HG03196 (cell line): ENCODE data around the gene AEBP2.
"Not testable (repeated sequence)": the region's sequence is repeated elsewhere in the genome, so short reads cannot be mapped to it uniquely, and the experiment has no call there.

ENCODE experiments used
- ATAC-seq: cut with Tn5 transposase; IDR thresholded peaks from one replicate; pipeline ENCODE4 v1.9.1; 2021; ENCODE audit not compliant: unreplicated experiment

Gene AEBP2

GRCh38 chr12:19421503-19422282 is 17.6 kb upstream of the AEBP2 start:
- no peak for ATAC-seq

DNA sequence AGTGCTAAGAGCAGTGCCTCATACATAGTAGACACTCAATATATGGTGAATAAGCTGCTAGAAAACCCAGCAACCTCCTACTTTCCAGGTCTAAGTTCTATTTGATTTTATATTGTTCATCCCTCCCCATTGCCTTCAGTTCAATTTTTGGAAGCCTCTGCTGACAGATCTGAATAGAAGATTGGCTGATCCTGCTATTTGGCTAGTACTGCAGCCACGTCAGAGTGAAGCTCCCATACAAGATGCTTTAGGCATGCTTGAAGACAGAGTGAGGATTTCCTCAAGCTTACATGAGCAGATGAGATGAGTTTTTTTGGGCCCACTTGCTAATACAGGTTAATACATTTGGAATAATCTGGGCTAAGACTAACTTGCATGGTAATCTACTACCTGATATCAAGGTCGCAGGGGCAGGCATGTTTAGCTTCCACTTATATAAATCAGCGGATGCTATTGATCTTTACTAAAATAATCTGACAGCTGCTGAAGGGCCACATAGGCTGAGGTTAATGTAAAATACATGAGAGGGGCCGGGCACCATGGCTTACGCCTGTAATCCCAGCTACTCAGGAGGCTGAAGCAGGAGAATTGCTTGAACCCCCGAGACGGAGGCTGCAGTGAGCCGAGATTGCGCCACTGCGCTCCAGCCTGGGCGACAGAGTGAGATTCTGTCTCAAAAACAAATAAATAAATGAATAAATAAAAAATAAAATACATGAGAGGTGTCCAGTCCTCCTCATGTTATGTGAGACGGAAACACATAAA is 15.9 kb upstream of the AEBP2 start:
- no peak for ATAC-seq

- ATAC-seq: no peak
Observed at GRCh38 chr12:19428246-19428645, 11.0 kb upstream of the AEBP2 start.

- ATAC-seq: not testable (repeated sequence)
Observed at GRCh38 chr12:19429491-19429890, 9.8 kb upstream of the AEBP2 start.

GRCh38 chr12:19430988-19431387 is 8.3 kb upstream of the AEBP2 start:
- no peak for ATAC-seq

DNA sequence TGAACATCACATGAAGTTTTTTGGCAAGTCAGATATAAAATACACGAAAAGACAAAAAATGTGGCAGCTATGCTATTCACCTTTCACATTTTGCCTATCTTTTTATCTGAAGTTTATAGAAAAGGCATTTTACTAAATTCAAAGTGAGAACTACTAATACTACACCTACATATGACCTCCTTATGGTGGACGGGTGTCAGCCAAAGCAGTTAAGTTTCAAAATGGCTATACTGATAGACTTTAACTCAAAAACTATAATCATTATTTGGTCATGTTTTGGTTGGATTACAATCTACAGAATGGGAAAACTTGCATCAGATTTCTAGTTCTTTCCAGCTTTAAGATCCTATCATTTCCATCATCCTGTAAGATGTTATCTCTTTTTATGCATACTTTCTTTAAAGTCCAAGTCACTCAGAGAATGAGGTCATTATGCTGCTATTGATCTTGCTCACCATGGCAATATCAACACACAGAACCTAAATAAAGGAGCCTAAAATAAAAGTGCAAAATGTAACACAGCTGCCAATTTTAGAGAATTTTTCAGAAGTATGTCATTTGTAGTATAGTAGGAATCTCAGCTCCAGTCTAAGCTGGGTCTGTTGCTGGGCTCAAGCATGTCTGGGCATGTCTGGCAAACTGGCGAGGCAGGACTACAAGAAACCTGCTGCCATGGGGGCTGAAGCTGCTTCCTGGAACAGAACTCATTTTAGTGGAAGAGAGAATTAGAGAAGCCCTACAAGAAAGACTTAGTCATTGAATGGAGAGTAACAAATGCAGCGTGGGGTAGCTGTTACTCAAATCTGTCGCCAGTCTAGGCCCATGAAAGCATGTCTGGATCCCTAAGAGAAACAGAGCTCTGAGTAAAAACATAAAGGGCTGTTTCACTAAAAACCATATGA is 7.6 kb upstream of the AEBP2 start:
- no peak for ATAC-seq

DNA sequence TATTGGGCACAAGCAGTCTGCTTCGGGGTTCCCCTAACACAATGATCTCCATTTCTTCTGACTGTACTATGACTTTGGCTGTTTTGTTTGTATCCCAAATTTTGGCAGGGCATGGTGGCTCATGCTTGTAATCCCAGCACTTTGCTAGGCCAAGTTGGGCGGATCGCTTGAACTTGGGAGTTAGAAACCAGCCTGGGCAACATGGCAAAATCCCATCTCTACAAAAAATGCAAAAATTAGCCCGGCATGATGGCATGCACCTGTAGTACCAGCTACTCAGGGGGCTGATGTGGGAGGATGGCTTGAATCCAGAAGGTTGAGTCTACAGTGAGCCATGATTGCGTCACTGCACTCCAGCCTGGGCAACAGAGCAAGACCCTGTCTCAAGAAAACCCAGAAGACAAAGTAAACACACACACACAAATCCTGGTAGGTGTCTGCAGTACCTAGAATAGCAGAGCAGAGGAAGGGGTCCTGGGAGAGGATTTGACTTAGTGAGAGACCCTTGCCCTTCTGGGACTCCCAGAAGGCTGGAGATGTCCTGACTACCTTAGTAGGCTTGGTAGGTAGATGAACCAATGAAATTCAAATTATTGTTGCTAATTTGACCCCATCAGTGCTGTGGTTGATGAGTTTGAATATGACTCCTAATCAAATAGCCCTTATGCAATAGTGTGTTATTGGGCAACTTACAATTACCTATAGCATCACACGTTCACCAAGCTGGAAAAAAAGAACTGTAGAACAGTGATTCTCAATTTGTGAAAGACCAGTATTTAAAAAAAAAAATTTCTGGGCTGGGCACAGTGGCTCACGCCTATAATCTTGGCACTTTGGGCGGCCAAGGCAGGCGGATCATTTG is 6.8 kb upstream of the AEBP2 start:
- no peak for ATAC-seq

DNA sequence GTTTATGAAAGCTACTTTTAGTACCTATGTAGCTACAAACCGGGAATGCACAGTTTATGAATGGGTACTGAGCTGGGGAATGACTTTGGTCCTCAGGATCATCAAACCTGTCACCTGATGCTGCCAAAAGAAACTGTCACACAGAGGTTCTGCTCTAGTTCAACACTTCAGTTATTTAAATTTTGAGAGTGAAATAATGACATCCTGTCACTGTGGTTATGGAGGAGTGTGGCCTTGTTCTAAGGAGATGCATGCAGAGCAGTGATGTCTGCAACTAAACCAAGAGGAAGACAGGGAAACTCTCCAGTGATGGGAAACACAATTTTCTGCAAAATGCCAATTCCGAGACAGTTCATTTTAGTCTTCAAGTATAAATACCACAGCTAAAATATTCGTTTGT is 4.8 kb upstream of the AEBP2 start:
- no peak for ATAC-seq

GRCh38 chr12:19435831-19436497 is 3.3 kb upstream of the AEBP2 start:
- ATAC-seq: no peak

GRCh38 chr12:19436931-19437330 is 2.4 kb upstream of the AEBP2 start:
- no peak for ATAC-seq

DNA sequence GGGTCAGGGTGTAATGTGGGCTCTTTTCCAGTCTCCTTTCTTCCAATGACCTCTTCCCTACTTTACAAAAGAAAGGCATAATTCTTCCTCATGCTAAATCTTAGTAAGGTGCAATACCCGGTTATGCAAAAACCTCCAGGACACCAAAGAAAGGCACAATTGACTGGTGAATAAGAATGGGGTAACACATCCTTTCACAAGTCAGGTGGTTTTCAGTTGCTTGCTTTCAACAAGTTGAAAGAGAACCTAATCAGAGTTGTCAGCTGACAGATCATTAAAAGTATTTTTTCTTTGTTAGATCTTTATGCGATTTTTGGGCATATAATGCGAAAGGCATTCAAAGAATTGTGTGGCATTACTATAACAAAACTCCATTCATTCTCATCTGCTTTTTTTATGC is 1.3 kb upstream of the AEBP2 start:
- no peak for ATAC-seq

DNA sequence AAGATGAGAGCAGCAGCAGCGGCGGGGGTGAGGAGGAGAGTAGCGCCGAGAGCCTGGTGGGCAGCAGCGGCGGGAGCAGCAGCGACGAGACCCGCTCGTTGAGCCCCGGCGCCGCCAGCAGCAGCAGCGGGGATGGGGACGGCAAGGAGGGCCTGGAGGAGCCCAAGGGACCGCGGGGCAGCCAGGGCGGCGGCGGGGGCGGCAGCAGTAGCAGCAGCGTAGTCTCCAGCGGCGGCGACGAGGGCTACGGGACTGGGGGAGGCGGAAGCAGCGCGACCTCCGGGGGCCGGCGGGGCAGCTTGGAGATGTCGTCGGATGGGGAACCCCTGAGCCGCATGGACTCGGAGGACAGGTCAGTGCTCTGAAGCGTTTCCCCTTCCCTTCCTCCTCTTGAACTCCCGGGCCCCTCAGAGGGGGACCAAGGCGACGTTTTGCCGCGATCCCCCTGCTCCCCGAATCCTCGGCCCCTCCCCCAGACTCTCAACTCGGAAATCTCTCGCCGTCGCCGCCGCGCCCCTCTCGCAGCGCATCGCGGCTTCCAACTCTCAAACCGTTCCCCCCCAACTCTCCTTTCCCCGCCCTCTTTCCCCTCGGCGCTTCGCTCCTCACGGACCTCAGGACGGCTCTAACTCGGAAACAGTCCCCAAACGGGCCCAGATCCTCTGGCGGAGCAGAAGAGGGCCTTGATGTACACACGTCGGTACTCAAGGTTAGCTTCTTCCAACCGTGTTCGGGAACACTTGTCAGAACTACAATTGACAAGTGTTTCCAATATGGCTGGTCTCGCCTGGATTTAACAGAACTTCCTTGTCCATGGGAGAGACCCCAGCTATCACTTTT is 947 bp downstream of the AEBP2 start:
- peak; percentile 37 for ATAC-seq

GRCh38 chr12:19440916-19441315 is 1.6 kb downstream of the AEBP2 start:
- ATAC-seq: no peak

DNA sequence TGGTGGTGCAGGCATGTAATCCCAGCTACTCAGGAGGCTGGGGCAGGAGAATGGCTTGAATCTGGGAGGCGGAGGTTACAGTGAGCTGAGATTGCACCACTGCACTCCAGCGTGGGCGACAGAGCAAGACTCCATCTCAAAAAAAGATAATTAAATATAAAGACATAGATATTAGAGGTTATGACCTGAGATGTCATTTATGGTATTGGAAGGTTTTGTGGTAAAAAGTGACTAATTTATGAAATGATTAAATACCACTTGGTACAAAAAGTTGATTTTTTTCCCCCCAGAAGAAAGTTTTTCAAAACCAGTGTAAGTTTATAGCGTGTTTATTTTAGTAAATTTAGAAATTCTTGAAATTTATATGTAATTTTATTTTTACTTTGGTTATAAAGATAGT is 4.3 kb downstream of the AEBP2 start:
- no peak for ATAC-seq

GRCh38 chr12:19444097-19444496 is 4.8 kb downstream of the AEBP2 start:
- ATAC-seq: no peak

- ATAC-seq: no peak
Observed at GRCh38 chr12:19447386-19447785, 8.1 kb downstream of the AEBP2 start.

DNA sequence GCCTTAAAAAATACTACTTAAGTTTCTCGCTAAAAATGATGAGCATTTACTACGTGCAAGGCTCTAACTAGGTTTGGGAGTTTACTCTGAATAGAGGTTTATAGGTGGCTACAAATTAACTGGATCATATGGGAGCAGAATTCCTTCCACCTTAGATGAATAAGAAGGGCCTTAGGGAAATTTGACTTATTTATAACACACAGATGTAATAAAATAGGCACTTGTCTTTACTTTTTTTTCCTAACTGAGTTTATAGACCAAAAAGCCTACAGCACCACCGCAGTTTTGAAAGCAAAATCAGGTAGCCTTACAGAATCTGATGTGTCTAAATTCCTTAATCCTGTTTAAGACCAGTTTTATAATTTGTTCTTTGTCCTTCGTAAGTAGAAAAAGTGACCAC is 10.5 kb downstream of the AEBP2 start:
- no peak for ATAC-seq

DNA sequence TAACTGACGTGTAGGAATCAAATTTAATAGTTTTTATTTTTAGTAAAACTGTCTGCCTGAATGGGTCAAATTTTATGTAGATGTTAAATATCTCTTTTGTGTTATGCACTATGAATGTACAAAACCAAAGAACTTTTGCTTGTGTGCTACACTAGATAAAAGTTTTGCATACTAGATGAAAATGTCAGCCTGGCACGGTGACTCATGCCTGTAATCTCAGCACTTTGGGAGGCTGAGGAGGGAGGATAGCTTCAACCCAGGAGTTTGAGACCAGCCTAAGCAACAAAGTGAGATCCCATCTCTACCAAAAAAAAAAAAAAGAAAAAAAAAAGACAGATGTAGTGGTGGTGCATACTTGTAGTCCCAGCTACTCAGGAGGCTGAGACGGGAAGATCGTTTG is 11.1 kb downstream of the AEBP2 start:
- ATAC-seq: no peak

GRCh38 chr12:19451196-19451595 is 11.9 kb downstream of the AEBP2 start:
- no peak for ATAC-seq
